HG03060 (cell line): Measurements from ENCODE around the gene NHSL2.
"Not testable (repeated sequence)": the region's sequence is repeated elsewhere in the genome, so short reads cannot be mapped to it uniquely, and the experiment has no call there.

Experiments used
- ATAC-seq: cut with Tn5 transposase; IDR thresholded peaks from one replicate; pipeline ENCODE4 v1.9.1; 2021; ENCODE audit warnings: low read depth, moderate number of reproducible peaks; ENCODE audit not compliant: unreplicated experiment

Gene NHSL2

GRCh38 chrX:71910643-71910985 is at the start of gene NHSL2:
NHSL2 (plus strand) TSS chrX:71910845.
- ATAC-seq = no peak

- no peak for ATAC-seq
Measured at GRCh38 chrX:71867680-71868079, 43.0 kb upstream of the NHSL2 start.

GRCh38 chrX:71869566-71869965 is 41.1 kb upstream of the NHSL2 start:
- not testable (repeated sequence) for ATAC-seq

- ATAC-seq = no peak
Measured at GRCh38 chrX:71870208-71871098, 40.2 kb upstream of the NHSL2 start.

- no peak for ATAC-seq
Measured at GRCh38 chrX:71871367-71871766, 39.3 kb upstream of the NHSL2 start.

GRCh38 chrX:71872542-71873458 is 37.8 kb upstream of the NHSL2 start:
- ATAC-seq = no peak

GRCh38 chrX:71873459-71873833 is 37.2 kb upstream of the NHSL2 start:
- no peak for ATAC-seq

GRCh38 chrX:71876841-71877240 is 33.8 kb upstream of the NHSL2 start:
- not testable (repeated sequence) for ATAC-seq

GRCh38 chrX:71885099-71885498 is 25.5 kb upstream of the NHSL2 start:
- no peak for ATAC-seq

- no peak for ATAC-seq
Measured at GRCh38 chrX:71895607-71896006, 15.0 kb upstream of the NHSL2 start.

GRCh38 chrX:71906144-71906543 is 4.5 kb upstream of the NHSL2 start:
- ATAC-seq = no peak

GRCh38 chrX:71908387-71908786 is 2.3 kb upstream of the NHSL2 start:
- no peak for ATAC-seq

- no peak for ATAC-seq
Measured at GRCh38 chrX:71909956-71910355, 689 bp upstream of the NHSL2 start.

- ATAC-seq = no peak
Measured at GRCh38 chrX:71910986-71911730, 513 bp downstream of the NHSL2 start.

- no peak for ATAC-seq
Measured at GRCh38 chrX:71911731-71912050, 1.0 kb downstream of the NHSL2 start.

GRCh38 chrX:71912156-71912555 is 1.5 kb downstream of the NHSL2 start:
- ATAC-seq = no peak

- ATAC-seq = no peak
Measured at GRCh38 chrX:71913156-71913950, 2.7 kb downstream of the NHSL2 start.

- no peak for ATAC-seq
Measured at GRCh38 chrX:71917621-71918343, 7.1 kb downstream of the NHSL2 start.

- ATAC-seq = no peak
Measured at GRCh38 chrX:71919431-71919830, 8.8 kb downstream of the NHSL2 start.

GRCh38 chrX:71919886-71920285 is 9.2 kb downstream of the NHSL2 start:
- ATAC-seq = no peak
